ENCODE results near the gene ITPR1. TPM values are rescaled to one million over a fixed set of nuclear protein-coding genes. Genes with fewer than 3 reads are reported as not detected.

Gene ITPR1
- total RNA-seq, 1 donor = 16.4 TPM

DNA sequence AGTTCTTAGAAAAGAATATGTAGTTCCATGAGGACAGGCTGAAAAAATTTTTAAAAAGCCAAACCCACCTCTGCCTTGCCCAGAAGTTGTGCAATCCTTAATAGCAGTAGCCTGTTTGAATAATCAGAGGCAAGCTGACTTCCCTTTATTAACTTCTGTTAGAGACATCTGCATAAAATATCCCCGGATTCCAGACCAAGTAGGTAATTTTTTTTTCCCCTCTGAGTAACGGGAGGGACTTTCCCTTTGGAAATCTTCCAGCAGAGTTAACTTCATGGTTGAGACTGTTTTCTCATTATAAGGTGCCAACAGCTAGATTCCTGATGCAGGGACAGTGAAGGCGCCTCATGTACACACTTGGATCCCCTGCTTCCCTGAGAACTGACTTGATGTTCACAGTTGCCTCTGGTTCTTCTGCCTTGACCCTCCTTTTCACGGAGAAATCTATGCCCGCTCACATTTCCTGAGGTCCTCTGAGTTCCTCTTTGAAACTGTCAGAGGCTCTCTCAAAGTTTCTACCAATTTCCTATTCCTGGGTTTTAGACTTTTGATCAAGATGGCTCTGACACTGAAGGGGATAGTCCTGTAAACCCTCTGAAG is 258.5 kb downstream of the ITPR1 start:
- TF ChIP-seq, protein P1, sequence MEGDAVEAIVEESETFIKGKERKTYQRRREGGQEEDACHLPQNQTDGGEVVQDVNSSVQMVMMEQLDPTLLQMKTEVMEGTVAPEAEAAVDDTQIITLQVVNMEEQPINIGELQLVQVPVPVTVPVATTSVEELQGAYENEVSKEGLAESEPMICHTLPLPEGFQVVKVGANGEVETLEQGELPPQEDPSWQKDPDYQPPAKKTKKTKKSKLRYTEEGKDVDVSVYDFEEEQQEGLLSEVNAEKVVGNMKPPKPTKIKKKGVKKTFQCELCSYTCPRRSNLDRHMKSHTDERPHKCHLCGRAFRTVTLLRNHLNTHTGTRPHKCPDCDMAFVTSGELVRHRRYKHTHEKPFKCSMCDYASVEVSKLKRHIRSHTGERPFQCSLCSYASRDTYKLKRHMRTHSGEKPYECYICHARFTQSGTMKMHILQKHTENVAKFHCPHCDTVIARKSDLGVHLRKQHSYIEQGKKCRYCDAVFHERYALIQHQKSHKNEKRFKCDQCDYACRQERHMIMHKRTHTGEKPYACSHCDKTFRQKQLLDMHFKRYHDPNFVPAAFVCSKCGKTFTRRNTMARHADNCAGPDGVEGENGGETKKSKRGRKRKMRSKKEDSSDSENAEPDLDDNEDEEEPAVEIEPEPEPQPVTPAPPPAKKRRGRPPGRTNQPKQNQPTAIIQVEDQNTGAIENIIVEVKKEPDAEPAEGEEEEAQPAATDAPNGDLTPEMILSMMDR (IDR thresholded peaks at IDR 0.05; ENCODE audit: insufficient read depth, low read depth, low read length) = no peak
- H3K4me3 ChIP-seq (ENCODE audit: low read depth, low read length) = no peak overlapping the region
- peak; percentile 92 for DNase-seq (ENCODE audit: low read depth)

- TF ChIP-seq, protein P1 (IDR thresholded peaks at IDR 0.05; ENCODE audit: insufficient read depth, low read depth, low read length) = no peak
- peak; percentile 99 for DNase-seq (ENCODE audit: low read depth)
Observed at GRCh38 chr3:4752201-4753072, 259.3 kb downstream of the ITPR1 start.

GRCh38 chr3:4753073-4753691 is 260.0 kb downstream of the ITPR1 start:
- no peak overlapping the region for H3K4me3 ChIP-seq (ENCODE audit: low read depth, low read length)
- TF ChIP-seq, protein P1 (IDR thresholded peaks at IDR 0.05; ENCODE audit: insufficient read depth, low read depth, low read length) = no peak
- DNase-seq (ENCODE audit: low read depth) = no peak

More at GRCh38 chr3:4752201-4753072, 259.3 kb downstream of the ITPR1 start:
- no peak overlapping the region for H3K4me3 ChIP-seq (ENCODE audit: low read depth, low read length)

GRCh38 chr3:4754180-4755086 is 261.3 kb downstream of the ITPR1 start:
- DNase-seq (ENCODE audit: low read depth) = no peak

GRCh38 chr3:4755566-4755965 is 262.4 kb downstream of the ITPR1 start:
- TF ChIP-seq, protein P1 (IDR thresholded peaks at IDR 0.05; ENCODE audit: insufficient read depth, low read depth, low read length) = no peak
- no peak overlapping the region for H3K4me3 ChIP-seq (ENCODE audit: low read depth, low read length)
- DNase-seq (ENCODE audit: low read depth) = no peak

More at GRCh38 chr3:4754180-4755086, 261.3 kb downstream of the ITPR1 start:
- no peak overlapping the region for H3K4me3 ChIP-seq (ENCODE audit: low read depth, low read length)
- TF ChIP-seq, protein P1 (IDR thresholded peaks at IDR 0.05; ENCODE audit: insufficient read depth, low read depth, low read length) = no peak

Data from fibroblast of villous mesenchyme (primary cell).